ENCODE measurements around the gene IDH3A.

The IDH3A gene
- 26.3 to 72.9 (median 59.2) reads per million in 18 experiments for total RNA-seq

GRCh38 chr15:78149068-78149804, at the start of gene IDH3A:
TSS of gene IDH3A (plus strand) at chr15:78149362. CDS start at chr15:78149404, 42 bp downstream.
- DNase-seq, result peak; percentile 98 to 99

- DNase-seq, result no peak
These were observed 48.3 kb upstream of the IDH3A start for GRCh38 chr15:78100886-78101285.

- no peak for DNase-seq
These were observed 47.6 kb upstream of the IDH3A start for GRCh38 chr15:78101423-78102105.

GRCh38 chr15:78102211-78102610, 47.0 kb upstream of the IDH3A start:
- no peak for DNase-seq

DNA sequence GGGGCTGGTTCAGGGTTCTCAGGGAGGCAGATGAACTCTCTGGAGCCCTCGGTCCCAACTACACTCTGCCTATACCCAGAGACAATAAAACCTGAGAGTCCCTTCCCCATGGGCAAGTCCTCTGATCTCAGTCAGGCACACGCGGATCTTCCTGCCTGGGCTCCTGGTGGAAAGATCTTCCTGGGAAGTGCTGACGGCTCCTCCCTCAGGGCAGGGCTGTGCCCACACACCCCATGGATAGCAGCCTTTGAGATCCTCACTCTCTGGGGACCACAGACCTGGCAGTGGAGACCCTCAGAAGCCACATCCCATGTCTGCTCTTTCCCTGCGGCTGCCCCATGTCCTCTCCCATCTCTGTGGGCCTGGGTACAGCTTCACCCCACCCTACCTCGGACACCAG, 46.4 kb upstream of the IDH3A start:
- no peak for DNase-seq

GRCh38 chr15:78103406-78104118, 45.6 kb upstream of the IDH3A start:
- peak; percentile 46 to 54 for DNase-seq

- no peak for DNase-seq
These were observed 45.1 kb upstream of the IDH3A start for GRCh38 chr15:78104119-78104479.

GRCh38 chr15:78104566-78105475, 44.3 kb upstream of the IDH3A start:
- no peak for DNase-seq

- peak in 1 of 2 donors; percentile 40 for DNase-seq
These were observed 43.5 kb upstream of the IDH3A start for GRCh38 chr15:78105476-78106241.

DNA sequence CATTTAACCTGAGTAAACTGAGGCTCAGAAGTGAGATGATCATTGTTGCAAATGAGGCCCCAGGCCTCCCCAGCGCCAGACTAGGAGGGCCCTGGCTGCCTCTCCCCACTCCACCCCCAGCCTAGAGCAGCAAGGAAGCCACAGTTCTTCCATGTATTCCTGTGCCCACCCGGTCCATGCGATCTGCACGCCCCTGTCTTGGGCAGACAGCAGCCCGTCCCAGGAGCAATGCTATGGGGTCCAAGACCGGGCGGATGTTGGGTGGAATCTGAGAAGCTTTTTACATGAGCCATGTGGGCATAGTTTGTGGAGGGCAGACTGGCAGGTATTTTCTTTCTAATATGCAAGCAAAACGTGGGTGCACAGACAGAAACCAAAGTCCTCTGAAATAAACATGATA, 41.7 kb upstream of the IDH3A start:
- DNase-seq, result no peak

- peak; percentile 90 to 93 for DNase-seq
These were observed 40.7 kb upstream of the IDH3A start for GRCh38 chr15:78108300-78109084.

- no peak for DNase-seq
These were observed 40.0 kb upstream of the IDH3A start for GRCh38 chr15:78109156-78109555.

GRCh38 chr15:78110096-78110495, 39.1 kb upstream of the IDH3A start:
- no peak for DNase-seq

DNA sequence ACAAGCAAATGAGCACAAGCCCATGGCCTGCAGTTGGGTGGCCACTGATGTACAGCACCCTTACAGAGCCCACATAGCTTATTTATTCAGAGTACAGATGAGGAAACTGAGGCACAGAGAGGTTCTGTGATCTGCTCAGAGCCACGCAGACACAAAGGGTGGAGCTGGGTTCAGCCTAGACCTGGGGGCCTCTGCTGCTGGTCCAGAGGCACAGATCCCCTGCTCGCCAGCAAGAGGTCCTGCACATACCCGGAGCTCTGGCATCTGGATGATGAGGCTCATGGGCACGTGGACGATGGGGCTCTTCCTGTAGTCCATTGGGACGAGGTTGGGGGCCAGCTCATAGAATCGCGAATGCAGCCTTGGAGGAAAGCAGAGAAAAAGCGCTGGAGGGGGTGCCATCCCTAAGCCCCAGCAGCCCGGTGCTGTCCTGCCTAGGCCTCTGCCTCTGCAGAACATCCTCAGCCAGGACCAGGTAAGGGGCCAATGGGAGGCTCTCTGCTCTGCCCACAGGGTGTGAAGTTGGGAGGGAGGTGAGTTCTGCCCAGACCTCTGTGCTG, 38.2 kb upstream of the IDH3A start:
- no peak for DNase-seq

DNA sequence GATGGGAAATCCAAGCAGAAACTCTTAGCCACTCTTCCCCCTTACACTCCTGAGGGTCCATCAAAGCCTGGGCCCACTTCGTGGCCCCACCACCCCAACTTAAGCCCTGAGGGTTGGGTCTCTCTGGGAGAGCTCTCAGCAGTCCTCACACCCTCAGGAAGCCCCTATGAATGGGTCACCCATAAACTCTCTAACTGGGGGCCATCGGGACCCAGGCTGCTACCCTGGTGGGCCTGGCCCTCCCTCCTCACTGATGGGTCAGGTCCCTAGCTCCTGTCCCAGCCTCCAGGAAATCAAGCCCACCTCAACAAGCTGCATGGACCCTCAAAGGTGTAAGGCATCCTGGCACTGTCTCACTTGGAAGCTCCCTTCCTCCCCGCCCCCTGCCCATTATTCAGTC, 37.4 kb upstream of the IDH3A start:
- DNase-seq, result no peak

- no peak for DNase-seq
These were observed 36.6 kb upstream of the IDH3A start for GRCh38 chr15:78112551-78112950.

- no peak for DNase-seq
These were observed 28.6 kb upstream of the IDH3A start for GRCh38 chr15:78120523-78120922.

DNA sequence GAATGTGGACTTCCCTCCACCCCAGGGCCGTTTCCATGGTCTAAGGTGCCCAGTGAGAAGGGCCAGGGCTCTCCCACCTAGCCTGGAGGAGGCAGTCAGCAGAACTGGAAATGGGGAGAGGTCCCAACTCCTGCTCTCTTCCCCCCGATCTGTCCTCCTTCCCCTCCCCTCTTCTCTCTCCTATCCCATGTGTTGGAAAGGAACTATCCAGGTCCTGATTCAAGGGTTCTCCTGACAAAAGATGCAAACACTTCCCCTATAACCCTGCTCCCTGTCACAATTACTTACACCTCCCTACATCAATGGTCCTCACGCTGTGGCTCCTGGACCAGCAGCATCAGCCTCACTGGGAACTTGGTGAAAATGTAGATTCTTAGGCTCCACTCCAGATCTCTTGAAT, 23.9 kb upstream of the IDH3A start:
- no peak for DNase-seq

GRCh38 chr15:78127882-78128281, 21.3 kb upstream of the IDH3A start:
- no peak for DNase-seq

DNA sequence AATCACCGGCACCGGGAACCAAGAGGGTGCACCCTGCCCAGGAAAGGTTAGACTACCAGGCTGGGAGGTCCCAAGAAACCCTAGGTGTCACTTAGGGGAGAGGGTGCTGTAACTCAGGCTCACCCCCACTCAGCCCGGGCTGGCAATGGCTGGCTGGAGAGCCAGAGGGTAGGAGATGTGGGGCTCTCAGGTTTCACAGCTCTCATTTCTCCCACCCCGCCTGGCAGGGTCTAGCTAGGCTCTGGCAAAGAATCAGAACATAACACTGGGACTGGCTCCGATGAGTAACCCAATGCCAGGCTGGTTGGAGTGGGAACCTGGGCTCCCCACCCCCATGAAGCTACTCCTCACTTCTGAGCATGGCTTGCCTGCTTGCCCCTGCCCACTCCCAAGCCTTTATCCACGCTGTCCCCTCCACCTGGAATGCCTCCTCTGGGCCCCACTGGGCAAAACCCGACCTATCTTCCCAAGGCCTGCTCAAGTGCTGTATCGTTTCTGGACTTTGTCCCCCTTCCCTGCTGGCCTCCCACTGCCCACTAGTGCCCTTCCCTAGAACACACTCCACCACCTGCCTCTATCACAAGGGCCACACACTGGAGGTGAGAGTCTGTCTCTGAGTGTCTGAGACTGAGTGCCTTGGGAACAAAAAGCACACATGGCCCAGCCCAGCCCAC, 19.9 kb upstream of the IDH3A start:
- DNase-seq, result no peak

Data from inflammatory macrophage (primary cell).